ENCODE results near the gene ACP1. TPM values are rescaled to one million over a fixed set of nuclear protein-coding genes. Genes with fewer than 3 reads are reported as not detected.

Gene ACP1
- total RNA-seq, 1 donor: 71.7 TPM

DNA sequence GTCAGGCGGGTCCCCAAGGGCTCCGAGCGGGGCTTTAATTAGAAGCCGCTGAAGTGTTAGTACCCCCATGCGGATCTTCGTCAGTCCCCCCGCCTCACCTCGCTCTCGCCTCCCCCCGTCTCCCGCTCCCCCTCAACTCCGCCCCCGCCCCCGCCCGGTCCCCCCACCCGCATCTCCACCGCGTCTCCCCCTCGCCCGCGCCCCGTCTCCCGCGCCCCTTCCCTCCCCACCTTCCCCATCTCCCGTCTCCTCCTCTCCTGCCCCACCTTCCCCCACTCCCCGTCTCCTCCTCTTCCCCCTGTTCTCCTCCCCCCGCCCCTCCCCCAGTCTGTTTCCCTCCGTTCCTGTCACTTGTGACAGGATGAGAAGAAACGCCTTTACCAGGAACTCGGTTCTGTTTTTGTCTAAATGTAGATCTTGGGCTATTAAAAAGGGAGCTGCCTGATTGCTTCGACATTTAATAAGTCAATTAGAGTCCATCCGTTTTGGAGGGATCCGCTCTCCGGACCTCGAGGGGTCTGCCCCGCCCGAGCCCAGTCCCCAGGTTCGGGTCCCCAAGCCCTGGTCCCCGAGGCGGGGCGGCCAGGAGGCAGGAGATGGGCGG lies 24.1 kb downstream of the ACP1 start:
- no peak for DNase-seq (ENCODE audit: low read depth)
- H3K4me3 ChIP-seq (ENCODE audit: low read depth, low read length): peak overlapping the region; percentile 58
- TF ChIP-seq, protein P1, sequence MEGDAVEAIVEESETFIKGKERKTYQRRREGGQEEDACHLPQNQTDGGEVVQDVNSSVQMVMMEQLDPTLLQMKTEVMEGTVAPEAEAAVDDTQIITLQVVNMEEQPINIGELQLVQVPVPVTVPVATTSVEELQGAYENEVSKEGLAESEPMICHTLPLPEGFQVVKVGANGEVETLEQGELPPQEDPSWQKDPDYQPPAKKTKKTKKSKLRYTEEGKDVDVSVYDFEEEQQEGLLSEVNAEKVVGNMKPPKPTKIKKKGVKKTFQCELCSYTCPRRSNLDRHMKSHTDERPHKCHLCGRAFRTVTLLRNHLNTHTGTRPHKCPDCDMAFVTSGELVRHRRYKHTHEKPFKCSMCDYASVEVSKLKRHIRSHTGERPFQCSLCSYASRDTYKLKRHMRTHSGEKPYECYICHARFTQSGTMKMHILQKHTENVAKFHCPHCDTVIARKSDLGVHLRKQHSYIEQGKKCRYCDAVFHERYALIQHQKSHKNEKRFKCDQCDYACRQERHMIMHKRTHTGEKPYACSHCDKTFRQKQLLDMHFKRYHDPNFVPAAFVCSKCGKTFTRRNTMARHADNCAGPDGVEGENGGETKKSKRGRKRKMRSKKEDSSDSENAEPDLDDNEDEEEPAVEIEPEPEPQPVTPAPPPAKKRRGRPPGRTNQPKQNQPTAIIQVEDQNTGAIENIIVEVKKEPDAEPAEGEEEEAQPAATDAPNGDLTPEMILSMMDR (IDR thresholded peaks at IDR 0.05; ENCODE audit: insufficient read depth, low read depth, low read length): no peak

DNA sequence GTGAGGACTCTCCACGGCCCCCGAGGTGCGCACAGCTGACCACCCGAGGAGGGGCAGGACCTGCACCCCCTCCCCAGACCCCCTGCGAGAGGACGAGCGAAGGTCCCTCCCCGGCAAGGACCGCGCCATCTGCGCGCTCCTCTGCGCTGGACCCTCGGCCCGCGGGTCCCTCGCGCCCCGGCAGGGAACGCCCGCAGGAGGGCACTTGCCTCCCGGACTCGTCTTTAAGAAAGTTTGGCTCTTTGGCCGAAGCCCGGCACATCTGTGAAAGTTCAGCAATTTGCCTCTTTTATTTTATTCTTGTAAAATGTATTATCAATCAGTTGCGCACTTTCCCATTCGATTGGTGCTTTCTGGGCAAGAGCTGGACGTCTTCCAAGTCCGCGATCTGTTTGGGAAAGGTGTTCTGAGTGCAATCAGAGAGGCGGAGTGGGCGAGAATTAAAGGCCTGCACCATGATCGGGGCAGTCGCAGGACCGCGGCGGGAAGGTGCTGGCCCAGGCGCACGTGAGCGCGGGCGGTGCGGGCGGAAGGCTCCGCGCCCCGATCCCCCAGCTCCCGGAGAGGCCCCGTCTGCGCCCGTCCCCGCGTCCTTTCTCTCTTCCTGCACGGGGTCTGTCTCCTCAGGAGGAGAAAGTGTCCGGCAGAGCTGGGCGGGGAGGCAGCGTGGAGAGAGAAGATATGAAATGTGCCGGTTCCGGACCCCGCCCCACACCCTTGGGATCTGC lies 24.8 kb downstream of the ACP1 start:
- DNase-seq (ENCODE audit: low read depth): peak; percentile 17
- TF ChIP-seq, protein P1 (IDR thresholded peaks at IDR 0.05; ENCODE audit: insufficient read depth, low read depth, low read length): no peak
- peak overlapping the region; percentile 58 for H3K4me3 ChIP-seq (ENCODE audit: low read depth, low read length)

DNA sequence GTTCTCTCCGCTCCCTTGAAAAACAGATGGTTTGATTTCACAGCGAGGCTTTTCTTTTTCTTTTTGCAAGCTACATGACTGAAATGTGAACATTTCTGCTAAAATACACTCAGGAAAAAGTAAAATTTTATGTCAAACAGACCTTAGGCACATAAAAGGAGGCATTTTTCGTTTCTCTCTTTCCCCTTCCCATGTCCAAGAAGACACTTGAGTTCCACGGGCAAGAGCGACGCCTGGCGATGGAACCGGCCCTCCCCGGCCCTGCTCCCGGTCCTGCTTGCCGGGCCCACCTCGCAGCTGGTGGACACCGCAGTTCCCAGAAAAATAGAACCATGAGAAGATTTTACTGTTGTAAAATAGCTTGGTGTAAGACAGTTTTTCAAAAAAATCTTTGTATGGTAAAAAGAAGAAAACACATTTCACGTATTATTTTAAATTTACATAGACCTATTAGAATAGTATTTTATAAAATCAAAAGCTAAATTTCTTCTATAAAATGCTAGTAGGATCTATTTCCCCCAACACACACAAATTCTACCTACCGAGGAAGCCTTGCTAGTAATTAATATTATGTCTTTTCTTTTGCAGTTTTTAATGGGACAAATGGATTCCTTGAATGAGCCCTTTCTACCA lies 25.5 kb downstream of the ACP1 start:
- peak; percentile 79 for DNase-seq (ENCODE audit: low read depth)
- TF ChIP-seq, protein P1 (IDR thresholded peaks at IDR 0.05; ENCODE audit: insufficient read depth, low read depth, low read length): peak; percentile 85
- H3K4me3 ChIP-seq (ENCODE audit: low read depth, low read length): peak overlapping the region; percentile 58

DNA sequence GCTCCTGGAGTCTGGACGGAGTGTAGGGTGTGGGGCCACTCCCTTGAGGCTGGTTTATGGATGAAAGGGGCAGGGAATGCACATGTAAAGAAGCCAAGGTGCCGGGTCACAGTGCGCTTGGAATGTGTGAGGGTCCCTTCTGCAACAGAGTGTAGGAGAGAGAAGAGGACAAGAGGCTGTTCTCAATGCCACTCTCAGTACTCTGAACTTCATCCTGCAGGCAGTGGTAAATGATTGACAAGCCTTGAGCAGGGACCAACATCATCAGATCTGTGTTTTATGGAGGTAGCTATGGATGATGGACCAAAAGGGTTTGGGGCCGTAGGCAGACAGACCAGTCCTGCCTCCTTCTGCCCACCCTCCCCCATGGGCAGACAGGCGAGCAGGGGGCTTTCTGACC lies 30.3 kb downstream of the ACP1 start:
- TF ChIP-seq, protein P1 (IDR thresholded peaks at IDR 0.05; ENCODE audit: insufficient read depth, low read depth, low read length): no peak
- DNase-seq (ENCODE audit: low read depth): no peak
- no peak overlapping the region for H3K4me3 ChIP-seq (ENCODE audit: low read depth, low read length)

DNA sequence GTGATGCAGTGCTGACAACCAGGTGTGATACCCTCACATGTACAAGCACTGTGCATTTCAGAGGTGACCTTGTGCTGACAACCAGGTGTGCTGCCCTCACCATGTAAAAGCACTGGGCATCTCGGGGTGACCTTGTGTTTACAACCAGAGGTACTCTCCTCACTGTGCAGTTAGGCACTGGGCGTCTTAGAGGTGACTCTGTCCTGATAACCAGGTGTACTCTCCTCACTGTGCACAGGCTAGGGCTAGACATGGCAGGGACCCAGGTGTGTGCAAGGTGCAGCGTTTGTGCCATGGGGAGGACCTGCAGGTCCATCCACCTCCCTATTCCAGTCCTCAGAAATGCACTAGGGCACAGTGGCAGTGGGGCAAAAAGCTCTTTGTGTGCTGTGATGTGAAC lies 31.6 kb downstream of the ACP1 start:
- no peak overlapping the region for H3K4me3 ChIP-seq (ENCODE audit: low read depth, low read length)
- TF ChIP-seq, protein P1 (IDR thresholded peaks at IDR 0.05; ENCODE audit: insufficient read depth, low read depth, low read length): no peak
- no peak for DNase-seq (ENCODE audit: low read depth)

DNA sequence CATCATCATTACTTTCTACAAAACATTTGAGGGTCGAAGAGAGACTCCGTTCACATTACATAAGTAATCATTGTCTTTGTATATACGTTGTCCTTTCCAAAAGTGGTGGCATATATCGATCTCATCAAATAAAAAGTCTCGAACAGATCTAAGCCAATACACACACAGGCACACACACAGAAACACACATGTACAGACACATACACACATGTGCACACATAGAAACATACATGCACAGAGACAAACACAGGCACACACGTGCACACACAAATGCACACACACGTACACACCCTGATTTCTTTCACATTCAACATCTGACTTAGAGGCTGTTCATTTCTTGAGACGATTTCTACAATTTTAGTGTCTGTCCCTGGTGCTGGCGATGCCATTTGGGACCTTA lies 40.6 kb downstream of the ACP1 start:
- TF ChIP-seq, protein P1 (IDR thresholded peaks at IDR 0.05; ENCODE audit: insufficient read depth, low read depth, low read length): no peak
- no peak overlapping the region for H3K4me3 ChIP-seq (ENCODE audit: low read depth, low read length)
- DNase-seq (ENCODE audit: low read depth): no peak

All from fibroblast of villous mesenchyme (primary cell).